GM18858 (cell line): ENCODE measurements around the gene TFPT.
A peak's percentile ranks its signal among the peaks of the same experiment; 100 is the strongest.

Experiments used
- ATAC-seq: cut with Tn5 transposase; IDR thresholded peaks from one replicate; pipeline ENCODE4 v1.9.1; 2021; ENCODE audit not compliant: unreplicated experiment

Gene TFPT

GRCh38 chr19:54115109-54116063, at the start of gene TFPT, which contains the start of gene PRPF31:
Gene TFPT, minus strand, starts transcription at chr19:54115657. Its CDS starts 388 bp downstream, at chr19:54115269.
Gene PRPF31, plus strand, starts transcription at chr19:54115754. Its CDS starts 2,525 bp downstream, at chr19:54118279.
- peak; percentile 61 for ATAC-seq

GRCh38 chr19:54165222-54165621, 49.8 kb upstream of the TFPT start:
- ATAC-seq = no peak

- ATAC-seq = no peak
Measured at GRCh38 chr19:54164369-54165068, 49.1 kb upstream of the TFPT start.

GRCh38 chr19:54162884-54163283, 47.4 kb upstream of the TFPT start:
- ATAC-seq = no peak

GRCh38 chr19:54162241-54162805, 46.9 kb upstream of the TFPT start:
- ATAC-seq = no peak

- no peak for ATAC-seq
Measured at GRCh38 chr19:54160854-54161253, 45.4 kb upstream of the TFPT start.

- no peak for ATAC-seq
Measured at GRCh38 chr19:54160182-54160811, 44.8 kb upstream of the TFPT start.

- peak; percentile 86 for ATAC-seq
Measured at GRCh38 chr19:54159352-54160181, 44.1 kb upstream of the TFPT start, which contains the start of gene LENG1. Gene LENG1, minus strand, starts transcription at chr19:54159721. Its CDS starts 26 bp downstream, at chr19:54159695.

GRCh38 chr19:54158812-54159351, 43.4 kb upstream of the TFPT start:
- no peak for ATAC-seq

- ATAC-seq = no peak
Measured at GRCh38 chr19:54156953-54157352, 41.5 kb upstream of the TFPT start.

- no peak for ATAC-seq
Measured at GRCh38 chr19:54156490-54156889, 41.0 kb upstream of the TFPT start.

GRCh38 chr19:54155694-54156093, 40.2 kb upstream of the TFPT start:
- ATAC-seq = no peak

GRCh38 chr19:54154603-54155345, 39.3 kb upstream of the TFPT start:
- ATAC-seq = no peak

GRCh38 chr19:54153731-54154326, 38.4 kb upstream of the TFPT start:
- ATAC-seq = no peak

GRCh38 chr19:54152878-54153524, 37.5 kb upstream of the TFPT start:
- no peak for ATAC-seq

- no peak for ATAC-seq
Measured at GRCh38 chr19:54152267-54152666, 36.8 kb upstream of the TFPT start.

- no peak for ATAC-seq
Measured at GRCh38 chr19:54151362-54152035, 36.0 kb upstream of the TFPT start.
